H1 (cell line): ENCODE results near the gene MAGOH. TPM values are rescaled to one million over a fixed set of nuclear protein-coding genes. Genes with fewer than 3 reads are reported as not detected.

Experiments used
- CBX8 ChIP-seq: fragments of 300-800, 300-1000 bp; sonication (generic); IDR thresholded peaks from 2 replicates; pipeline ENCODE4 v1.7.1; 2016; ENCODE audit warnings: low read depth, low read length, borderline replicate concordance
- CTBP2 ChIP-seq: IDR thresholded peaks from 2 replicates; pipeline ENCODE4 v1.7.0; 2011; ENCODE audit warnings: borderline replicate concordance, mild to moderate bottlenecking, moderate library complexity, mixed read lengths, low read length; ENCODE audit not compliant: insufficient read depth, insufficient read length
- MAFK ChIP-seq: IDR thresholded peaks from 2 replicates; pipeline ENCODE4 v1.6.1; 2012; ENCODE audit warnings: low read depth, mild to moderate bottlenecking, improper control_type of control experiment, low read length
- NANOG ChIP-seq: IDR thresholded peaks from 2 replicates; pipeline ENCODE4 v1.6.1; 2011; ENCODE audit warnings: low read length, low read depth, mild to moderate bottlenecking, inconsistent platforms; ENCODE audit not compliant: insufficient read depth, poor library complexity, severe bottlenecking
- polyA plus RNA-seq, 7 experiments: library from polyadenylated mRNA; depleted of rRNA in 3 of 7; stranded (reverse) in 5 of 7; unstranded in 2 of 7; fragments of >200 nt in 5 of 7; fragments of 200-250 nt in 2 of 7; gene quantifications; 1 replicate in 5 of 7; 2 replicates in 1 of 7; 4 replicates in 1 of 7; pipeline versions ENCODE4 v1.2.1 to v1.2.3, GENCODE V29; 2011 to 2013; ENCODE audit warnings: missing spikeins in 2 of 7, mixed read lengths in 2 of 7
- total RNA-seq: library from RNA; stranded (reverse); fragmentation: NEBNext Ultra II Directional; extraction: Animal tissue kit (Norgen Biotek cat#: 25700); gene quantifications from 2 replicates; pipeline ENCODE4 v1.2.1, GENCODE V29; 2021

The MAGOH gene
- total and polyA plus RNA-seq, 2 of the 8 experiments (the other 6 are each of a cell fraction or from before 2014, with no cell fraction given): 46.9 to 74.3 TPM

- TF ChIP-seq MAFK (no peak), NANOG (no peak), CTBP2 (no peak), CBX8 (no peak)
Measured at GRCh38 chr1:53281133-53281532, 42.8 kb upstream of the MAGOH start (continued).
